Epidermal melanocyte (primary cell): ENCODE measurements around the gene CDK5.

Source experiments
- DNase-seq: peaks from one replicate; pipeline ENCODE4 v3.0.0; 2011; ENCODE audit warnings: low spot score; ENCODE audit not compliant: insufficient read length

CDK5 gene

DNA sequence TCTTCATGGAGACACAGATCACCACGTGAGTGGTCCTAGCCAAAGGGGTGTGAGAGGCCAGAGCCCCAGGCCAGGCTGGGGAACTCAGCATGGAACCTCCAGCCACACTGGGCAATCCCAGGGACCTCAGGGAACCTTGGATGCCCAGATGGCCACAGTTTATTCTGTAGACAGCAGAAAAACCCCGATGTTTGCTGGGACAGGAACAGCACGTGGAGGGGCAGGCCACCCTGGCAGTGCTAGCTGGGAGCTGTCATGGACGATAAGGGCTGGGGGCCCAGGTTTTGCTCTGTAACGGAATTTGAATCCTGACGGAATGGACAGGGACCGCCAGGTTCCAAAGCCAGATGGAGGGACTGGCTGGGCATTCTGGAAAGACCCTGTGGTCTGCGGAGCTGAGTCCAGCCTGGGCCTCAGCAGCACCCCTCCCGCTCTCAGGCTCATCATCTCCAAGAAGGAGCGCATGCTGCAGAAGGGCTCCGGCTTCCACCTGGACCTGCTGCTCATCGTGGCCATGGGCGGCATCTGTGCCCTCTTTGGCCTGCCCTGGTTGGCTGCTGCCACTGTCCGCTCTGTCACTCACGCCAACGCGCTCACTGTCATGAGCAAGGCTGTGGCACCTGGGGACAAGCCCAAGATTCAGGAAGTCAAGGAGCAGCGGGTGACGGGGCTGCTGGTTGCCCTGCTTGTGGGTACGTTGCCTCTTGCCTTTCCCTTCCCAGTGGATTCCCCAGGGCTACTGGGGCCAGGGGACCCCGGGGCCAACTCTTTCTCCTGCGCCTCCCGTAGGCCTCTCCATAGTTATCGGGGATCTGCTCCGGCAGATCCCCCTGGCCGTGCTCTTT lies 17.3 kb upstream of the CDK5 start:
- no peak for DNase-seq

DNA sequence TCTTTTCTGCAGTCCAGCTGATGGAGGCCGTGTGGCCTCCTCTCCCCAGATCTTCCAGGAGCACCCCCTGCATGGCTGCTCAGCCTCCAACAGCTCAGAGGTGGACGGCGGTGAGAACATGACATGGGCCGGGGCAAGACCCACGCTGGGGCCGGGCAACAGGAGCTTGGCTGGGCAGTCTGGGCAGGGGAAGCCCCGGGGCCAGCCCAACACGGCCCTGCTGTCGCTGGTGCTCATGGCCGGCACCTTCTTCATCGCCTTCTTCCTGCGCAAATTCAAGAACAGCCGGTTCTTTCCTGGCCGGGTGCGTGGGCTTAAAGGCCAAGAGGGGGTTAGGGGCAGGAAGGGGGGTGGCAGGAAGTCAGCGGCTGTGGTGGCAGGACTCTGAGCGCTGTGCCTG lies 16.3 kb upstream of the CDK5 start:
- DNase-seq = no peak

DNA sequence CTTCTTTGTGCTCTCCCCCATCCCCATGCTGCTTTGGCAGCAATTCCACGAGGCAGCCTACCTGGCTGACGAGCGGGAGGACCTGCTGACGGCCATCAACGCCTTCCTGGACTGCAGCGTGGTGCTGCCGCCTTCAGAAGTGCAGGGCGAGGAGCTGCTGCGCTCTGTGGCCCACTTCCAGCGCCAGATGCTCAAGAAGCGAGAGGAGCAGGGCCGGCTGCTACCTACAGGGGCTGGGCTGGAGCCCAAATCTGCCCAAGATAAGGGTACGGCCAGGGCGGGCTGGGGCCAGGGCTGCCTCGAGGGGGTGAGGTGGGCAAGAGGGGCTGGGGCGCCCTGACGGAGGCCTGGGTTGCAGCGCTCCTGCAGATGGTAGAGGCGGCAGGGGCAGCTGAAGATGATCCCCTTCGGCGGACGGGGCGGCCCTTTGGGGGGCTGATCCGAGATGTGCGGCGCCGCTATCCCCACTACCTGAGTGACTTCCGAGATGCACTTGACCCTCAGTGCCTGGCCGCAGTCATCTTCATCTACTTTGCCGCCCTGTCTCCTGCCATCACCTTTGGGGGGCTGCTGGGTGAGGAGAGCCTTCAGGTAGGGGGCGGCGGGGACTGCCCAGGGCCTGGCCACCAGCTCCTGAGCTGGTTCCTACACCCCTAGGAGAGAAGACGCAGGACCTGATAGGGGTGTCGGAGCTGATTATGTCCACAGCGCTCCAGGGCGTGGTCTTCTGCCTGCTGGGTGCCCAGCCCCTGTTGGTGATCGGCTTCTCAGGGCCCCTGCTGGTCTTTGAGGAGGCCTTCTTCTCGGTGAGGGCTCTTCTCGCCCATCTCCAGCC lies 13.6 kb upstream of the CDK5 start:
- no peak for DNase-seq

DNA sequence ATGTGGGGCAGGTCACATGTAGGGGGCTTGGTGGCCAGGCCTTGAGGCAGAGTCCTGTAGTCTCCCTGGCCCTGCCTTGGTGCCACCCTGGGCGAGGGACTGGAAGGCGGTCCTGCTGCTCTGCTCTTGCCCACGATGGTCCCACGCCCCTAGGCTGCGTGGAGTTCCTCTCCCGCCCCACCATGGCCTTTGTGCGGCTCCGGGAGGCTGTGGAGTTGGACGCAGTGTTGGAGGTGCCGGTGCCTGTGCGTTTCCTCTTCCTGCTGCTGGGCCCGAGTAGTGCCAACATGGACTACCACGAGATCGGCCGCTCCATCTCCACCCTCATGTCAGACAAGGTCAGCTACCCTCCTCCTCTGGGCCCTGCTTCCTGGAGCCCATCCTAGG lies 12.9 kb upstream of the CDK5 start:
- no peak for DNase-seq

DNA sequence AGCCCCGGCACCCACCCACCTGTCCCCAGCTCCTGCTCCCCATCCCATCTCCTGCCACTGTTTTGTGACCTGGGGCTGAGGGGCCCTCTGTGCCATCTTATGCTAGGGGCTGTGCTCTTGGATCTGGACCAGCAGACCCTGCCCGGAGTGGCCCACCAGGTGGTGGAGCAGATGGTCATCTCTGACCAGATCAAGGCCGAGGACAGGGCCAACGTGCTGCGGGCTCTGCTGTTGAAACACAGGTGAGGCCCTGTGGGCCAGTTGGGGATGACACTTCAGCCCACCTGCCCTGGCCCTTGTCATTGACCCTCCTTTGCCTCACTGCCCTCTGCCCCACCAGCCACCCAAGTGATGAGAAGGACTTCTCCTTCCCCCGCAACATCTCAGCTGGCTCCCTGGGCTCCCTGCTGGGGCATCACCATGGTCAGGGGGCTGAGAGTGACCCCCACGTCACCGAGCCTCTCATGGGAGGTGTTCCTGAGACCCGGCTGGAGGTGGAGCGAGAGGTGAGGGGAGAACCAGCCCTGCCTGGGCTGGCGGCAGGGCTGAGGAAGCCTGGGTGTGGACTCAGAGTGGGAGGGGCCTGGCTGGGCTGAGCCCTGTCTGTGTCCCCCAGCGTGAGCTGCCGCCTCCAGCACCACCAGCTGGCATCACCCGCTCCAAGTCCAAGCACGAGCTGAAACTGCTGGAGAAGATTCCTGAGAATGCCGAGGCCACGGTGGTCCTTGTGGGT lies 12.3 kb upstream of the CDK5 start:
- no peak for DNase-seq

DNA sequence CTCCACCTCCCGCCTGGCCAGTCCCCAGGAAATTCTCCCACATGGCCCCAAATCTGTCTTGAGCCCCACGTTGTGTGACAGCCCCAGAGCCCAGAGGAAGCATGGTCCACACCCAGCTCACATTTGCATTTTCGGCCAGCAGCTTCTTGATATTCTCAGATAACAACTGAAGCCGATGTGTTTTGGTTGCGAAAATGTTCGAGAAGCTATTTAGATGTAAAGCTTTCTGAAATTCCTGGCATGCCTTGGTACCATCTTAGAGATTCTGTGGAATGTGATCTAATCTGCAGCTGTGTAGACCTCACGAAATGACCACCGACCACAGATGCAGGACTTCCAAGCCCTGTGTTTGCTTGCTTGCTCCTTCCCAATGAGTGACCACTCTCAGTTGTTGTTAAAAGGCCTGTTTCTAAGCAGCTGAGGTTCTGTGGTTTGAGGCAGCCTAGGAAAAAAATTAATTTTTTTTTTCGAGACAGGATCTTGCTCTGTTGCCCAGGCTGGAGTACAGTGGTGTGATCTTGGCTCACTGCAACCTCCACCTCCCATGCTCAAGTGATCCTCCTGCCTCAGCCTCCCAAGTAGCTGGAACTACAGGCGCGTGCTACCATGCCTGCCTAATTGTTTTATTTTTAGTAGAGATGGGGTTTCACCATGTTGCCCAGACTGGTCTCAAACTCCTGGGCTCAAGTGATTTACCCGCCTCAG lies 10.5 kb upstream of the CDK5 start:
- no peak for DNase-seq

DNA sequence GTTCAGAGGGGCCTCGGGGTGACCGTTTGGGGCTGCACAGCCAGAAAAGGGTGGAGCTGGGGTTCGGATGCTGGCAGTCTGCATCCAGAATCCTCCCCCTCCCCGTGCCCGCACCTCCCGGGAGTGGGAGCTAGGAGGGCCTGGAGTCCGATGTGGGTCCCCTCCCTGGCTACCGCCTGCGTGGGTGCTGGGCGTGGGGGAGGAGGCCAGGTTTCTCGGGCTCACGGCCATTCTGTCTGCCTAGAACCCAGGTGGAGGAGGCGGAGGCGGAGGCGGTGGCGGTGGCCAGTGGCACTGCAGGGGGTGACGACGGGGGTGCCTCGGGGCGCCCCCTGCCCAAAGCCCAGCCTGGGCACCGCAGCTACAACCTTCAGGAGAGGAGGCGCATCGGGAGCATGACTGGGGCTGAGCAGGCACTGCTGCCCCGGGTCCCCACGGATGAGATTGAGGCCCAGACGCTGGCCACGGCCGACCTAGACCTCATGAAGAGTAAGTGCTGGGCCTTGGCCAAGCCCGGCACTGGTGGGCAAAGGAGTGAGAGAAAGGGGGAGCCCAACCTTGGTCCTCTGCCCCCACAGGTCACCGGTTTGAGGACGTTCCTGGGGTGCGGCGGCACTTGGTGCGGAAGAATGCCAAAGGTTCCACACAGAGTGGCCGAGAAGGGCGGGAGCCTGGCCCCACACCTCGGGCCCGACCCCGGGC lies 8.7 kb upstream of the CDK5 start:
- no peak for DNase-seq

DNA sequence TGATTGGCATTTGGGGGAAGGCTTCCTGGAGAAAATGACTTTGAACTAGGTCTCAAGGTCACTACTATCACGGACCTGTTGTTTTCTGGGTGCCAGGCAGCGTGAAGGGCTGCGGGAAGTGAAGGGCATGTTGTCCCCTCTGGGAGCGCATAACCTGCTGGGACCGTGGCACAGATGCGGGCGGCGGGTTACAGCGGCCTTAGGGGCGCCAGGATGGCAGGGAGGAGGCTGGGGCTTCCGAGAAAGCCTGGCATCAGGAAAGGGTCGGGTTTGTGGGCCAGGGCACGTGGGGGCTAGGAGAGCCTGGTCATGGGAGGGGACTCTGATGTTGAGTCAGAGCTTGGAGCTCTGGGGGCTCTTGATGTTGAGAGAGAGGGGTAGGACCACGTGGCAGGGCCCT lies 7.8 kb upstream of the CDK5 start:
- DNase-seq = no peak

DNA sequence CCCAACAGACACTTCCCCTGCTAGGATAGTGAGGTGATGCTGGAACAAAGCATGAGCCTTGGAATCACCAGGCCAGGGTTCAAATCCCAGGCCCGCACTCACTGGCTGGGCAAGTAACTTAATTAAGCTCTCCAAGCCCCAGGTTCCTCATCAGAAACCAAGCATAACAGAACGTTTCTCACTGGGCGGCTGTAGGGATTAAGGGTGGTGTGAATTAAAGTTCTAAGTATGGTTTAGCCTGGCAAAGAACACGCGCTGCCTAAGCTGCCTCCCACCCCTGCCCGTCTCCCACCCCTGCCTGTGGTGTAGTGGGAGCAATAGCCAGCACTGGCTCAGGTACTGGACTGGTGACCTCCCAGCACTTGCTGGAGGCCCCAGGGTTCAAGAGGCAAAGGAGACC lies 7.3 kb upstream of the CDK5 start:
- DNase-seq = no peak

DNA sequence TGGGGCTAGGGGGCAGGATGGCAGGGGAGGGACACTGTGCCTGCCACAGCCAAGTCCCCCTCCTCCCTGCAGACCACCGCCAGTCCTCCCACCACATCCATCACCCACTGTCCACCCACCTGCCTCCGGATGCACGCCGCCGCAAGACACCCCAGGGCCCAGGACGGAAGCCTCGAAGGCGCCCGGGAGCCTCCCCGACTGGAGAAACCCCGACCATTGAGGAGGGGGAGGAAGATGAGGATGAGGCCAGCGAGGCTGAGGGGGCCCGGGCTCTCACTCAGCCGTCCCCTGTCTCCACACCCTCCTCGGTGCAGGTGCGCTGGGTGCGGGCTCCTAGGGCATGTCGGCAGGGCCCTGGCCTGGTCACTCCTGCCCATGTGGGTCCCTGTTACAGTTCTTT lies 6.8 kb upstream of the CDK5 start:
- DNase-seq = no peak

DNA sequence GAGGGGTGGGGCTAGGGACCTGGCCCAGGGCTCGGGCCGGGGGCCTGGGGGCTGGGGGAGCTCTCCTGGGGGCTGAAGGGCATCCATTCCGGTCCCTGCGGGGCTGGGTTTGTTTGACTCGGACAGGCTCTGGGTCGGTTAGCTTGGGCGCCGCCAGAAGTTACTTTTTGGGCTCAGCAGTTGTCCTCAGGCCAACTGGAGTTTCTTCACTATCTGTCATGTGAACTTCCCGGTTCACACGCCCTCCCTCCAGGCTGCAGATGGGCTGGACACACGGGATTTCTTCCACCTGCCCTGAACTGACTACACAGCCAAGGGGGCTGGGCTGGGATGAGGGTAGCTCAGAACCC lies 5.5 kb upstream of the CDK5 start:
- DNase-seq = no peak

DNA sequence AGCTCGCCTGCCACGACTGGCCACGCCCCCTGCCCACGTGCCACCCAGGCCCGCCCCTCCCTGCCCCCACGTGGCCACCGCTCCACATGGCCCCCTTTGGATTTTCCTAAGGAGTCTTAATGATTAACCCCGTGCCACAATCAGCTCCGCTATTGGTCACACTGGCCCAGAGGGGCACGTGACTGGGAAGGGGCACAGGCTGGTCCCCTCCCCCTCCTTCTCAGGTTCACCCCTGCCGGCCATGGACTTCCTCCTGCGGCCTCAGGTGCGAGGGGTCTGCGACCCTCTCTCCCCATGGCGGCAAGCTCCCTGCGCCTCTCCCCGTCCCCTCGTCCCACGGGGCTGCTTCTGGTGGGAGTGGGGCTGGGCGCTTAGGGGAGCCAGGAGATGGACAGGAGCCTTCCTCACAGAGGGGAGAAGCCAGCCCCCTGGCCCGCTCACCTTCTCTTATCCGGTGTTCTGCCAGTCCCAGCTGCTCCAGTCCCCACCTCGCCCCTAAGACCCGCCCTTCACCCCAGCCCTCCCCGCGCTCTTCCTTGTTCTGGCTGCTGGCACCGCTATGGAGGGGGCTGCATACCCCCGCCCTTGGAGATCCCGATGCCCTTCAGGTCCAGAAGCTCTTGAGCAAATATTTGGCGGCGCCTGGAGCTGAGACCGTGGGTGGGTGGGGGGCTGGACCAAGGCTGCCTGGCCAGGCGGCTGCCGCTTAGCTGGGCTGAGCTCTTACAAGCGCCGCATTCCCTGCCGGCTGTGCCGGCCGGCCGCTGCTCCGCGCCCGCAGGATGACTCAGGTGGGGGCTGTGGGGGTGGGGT lies 4.9 kb upstream of the CDK5 start:
- DNase-seq = no peak

DNA sequence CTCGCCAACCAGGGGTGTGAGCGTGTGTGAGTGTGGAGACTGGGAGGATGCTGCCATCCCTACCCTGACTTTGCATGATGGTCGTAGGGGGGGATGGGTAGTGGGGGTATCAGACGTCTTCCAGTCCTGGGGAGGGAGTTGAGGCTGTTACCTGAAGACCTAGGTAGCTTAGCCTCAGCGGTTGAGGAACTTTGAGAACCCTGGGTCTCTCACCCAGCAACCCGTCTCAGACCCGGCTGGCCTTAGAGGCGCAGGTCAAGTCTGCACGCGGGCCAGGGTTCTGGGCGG lies 4.4 kb upstream of the CDK5 start:
- DNase-seq = no peak

DNA sequence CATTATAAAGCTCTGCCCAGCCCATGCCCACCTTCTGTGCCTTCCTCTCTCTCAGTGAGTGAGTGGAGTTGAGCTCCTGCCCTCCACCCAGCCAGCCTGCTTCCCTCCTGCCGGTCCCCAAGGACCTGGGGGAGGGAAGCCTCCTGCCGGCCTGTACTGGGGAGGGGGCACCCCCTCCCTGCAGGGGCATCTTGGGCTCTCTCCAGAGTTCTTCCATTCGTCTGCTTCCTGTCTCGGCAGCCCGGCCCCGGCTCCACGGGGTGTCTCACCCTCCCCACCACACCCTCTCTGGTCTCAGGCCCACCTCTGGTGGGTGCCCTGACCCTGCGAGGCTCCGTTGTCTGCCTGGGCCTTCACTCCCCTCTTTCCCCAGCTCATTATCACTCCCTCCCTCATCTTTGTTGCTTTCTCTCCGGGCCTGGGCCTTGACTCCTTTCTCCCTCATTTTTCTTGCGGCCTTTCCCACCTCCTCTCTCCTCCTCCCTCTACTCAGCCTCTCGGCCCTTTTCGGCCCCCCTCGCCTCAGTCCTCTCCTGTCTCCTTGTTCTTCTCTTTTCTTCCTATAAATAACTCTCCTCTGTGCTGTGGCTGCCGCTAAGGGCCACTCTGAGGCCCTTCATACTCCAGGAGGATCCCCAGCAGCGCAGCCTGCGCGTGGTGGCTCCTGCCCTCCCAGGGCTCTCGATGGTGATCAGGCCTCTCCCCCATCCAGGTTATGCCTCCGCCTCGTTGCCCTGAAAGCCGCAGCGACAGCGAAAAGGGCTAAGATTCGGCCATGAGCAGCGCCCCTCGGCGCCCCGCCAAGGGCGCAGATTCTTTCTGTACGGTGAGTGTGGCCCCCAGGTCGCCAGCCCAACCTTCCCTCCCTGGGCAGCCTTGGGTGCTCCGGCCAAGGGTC lies 3.8 kb upstream of the CDK5 start:
- DNase-seq = no peak

DNA sequence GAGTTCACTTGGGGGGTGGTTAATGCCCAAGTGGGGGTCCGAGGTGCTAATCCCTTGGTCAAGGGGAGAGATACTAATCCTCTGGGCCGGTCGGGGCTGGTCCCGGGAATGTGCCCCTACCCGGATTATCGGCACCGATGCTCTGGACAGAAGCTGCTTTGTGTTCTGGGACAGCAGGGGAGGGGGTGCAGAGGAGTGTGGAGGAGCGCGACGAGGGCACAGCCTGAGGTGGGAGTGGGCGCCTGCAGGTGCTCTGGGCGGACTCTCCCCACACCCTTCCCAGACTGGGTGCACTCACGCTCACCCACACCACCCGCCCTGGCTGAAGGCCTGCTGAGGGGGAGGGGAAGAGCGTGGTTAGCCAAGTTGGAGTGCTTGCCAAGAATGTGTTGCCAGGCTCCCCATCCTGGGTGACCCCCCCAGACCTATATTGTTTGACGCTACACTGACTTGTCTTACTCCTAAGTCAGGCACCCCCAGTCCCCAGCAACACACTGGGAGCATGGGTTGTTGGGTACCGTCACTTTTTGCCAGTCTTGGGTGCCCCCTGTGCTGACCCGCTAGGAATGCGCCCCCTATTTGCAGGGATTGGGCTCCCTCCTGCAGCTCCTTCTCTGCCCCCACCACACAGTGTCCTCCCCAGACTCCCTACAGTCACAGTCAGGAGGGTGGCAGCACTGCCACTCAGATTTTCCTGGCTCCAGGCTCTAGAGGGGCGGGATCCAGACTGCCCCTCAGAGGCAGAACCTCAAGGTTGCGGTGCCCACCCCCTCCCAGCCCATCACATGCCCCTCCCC lies 2.9 kb upstream of the CDK5 start:
- DNase-seq = no peak

DNA sequence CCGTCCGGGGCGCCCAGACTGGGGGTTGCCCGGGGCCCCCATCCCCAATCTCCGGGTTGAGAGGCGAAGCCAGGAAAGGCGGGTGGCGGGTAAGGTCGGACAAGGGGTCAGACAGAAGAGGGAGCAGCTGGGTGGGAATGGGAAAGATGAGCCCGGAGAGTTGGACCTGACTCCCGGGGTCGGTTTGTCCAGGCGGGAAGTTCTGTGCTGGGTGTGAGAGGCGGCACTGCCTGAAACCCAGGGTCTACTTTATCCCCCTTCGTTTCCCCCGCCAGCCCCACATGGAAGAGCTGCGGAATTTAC lies 2.4 kb upstream of the CDK5 start:
- no peak for DNase-seq

DNA sequence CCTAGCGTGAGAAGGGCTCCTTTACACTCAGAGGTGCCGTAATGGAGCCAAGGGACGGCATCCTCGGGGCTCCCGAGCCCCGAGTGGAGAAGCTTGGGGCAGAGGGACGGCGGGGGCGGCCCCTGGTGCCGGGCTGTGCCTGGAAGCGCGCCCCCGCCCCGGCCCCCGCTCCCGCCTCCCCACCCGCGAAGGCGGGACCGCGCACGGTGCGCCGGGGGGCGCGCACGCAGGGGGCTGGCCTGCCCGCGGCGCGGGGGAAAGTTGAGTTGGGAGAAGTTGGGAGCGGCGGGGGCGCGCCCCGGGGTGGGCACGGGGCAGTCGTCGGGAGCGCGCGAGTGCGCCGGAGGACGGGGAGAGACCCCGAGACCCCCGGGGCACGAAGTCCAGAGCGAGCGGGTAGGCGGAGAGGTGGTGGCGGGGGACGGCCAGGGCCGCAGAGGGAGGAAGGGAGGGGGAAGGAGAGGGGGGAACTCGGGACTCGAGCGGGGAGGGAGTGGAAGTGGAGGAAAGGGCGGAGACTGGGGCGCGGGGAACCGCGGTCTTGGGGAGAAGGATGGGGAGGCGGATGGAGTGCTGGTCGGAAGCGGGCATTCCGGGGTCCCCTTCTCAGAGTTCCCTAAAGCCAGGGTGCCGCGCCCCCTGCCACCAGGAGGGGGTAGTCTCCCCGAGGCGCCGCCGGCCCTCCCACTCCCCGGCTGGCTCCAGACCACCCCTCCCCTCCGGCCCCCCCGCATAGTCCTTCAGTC lies 1.8 kb upstream of the CDK5 start, which contains the start of gene SLC4A2:
TSS of gene SLC4A2 (plus strand) at position 223 of the 746 bp plus-strand sequence. CDS start 2,399 bp downstream, outside the sequence.
- DNase-seq = peak; percentile 91
